ENCODE data around the gene STEAP2. TPM values are rescaled to one million over a fixed set of nuclear protein-coding genes. Genes with fewer than 3 reads are reported as not detected.

The STEAP2 gene
- polyA plus RNA-seq, 3 donors = not detected

GRCh38 chr7:90276033-90276728 lies 64.6 kb downstream of the STEAP2 start:
- no peak overlapping the region for H3K9ac ChIP-seq (ENCODE audit: insufficient read depth, low read length, poor library complexity, severe bottlenecking)

More at GRCh38 chr7:90276033-90276728, 64.6 kb downstream of the STEAP2 start:
- H2AFZ ChIP-seq (ENCODE audit: insufficient read depth, low read depth, low read length, poor library complexity, severe bottlenecking) = no peak overlapping the region
- H3K9me3 ChIP-seq (replicated peaks in 1 of 2; ENCODE audit: control insufficient read depth in 1 of 2, insufficient read depth in 1 of 2, low read length in 2 of 2) = no peaks in the 10 kb centered on the region
- H3K9me3 Mint-ChIP-seq = no peaks in the 10 kb centered on the region
- no peak overlapping the region for H3K27ac ChIP-seq (ENCODE audit: low read depth in 1 of 2, low read length in 2 of 2)
- no peaks in the 10 kb centered on the region for H3K4me1 ChIP-seq (ENCODE audit: control insufficient read depth in 1 of 2, insufficient read depth in 2 of 2, low read length in 2 of 2)
- 93% methylated on average over 2 of the region's 5 CpGs for WGBS (ENCODE audit: insufficient coverage)
- no peak for TF ChIP-seq CTCF (IDR thresholded peaks at IDR 0.05)
- H3K4me3 ChIP-seq (replicated peaks in 1 of 3; ENCODE audit: low read depth in 2 of 3, low read length in 3 of 3) = no peak overlapping the region
- no peak overlapping the region for H3K4me2 ChIP-seq (replicated peaks; ENCODE audit: extremely low read depth, low read length, poor library complexity, severe bottlenecking)
- no peaks in the 10 kb centered on the region for H3K27me3 ChIP-seq (ENCODE audit: control insufficient read depth in 2 of 2, insufficient read depth in 2 of 2, low read length in 2 of 2)
- H4K20me1 ChIP-seq (ENCODE audit: insufficient read depth, low read length) = no peaks in the 10 kb centered on the region
- H3K36me3 Mint-ChIP-seq = no peaks in the 10 kb centered on the region
- H3K4me1 Mint-ChIP-seq = no peaks in the 10 kb centered on the region
- intact Hi-C loops (cut with micrococcal nuclease) = no loop called here
- no peak overlapping the region for H3K4me3 Mint-ChIP-seq
- no peak overlapping the region for H3K27ac Mint-ChIP-seq
- DNase-seq = no peak
- no peaks in the 10 kb centered on the region for H3K79me2 ChIP-seq (ENCODE audit: insufficient read depth, low read length)
- H3K27me3 Mint-ChIP-seq (ENCODE audit: low read depth in 3 of 3) = no peaks in the 10 kb centered on the region
- no peaks in the 10 kb centered on the region for H3K36me3 ChIP-seq (replicated peaks in 1 of 2; ENCODE audit: control insufficient read depth in 1 of 2, insufficient read depth in 2 of 2, low read length in 2 of 2)

Small RNA genes within 50 kb of the gene (small RNA-seq; reads per million reads assigned to genes)
- gene RF00019 (ENCODE audit: insufficient read length, low read depth) = not detected

Other genes starting within 250 kb of the STEAP2 start
- not detected for gene STEAP1, start 57.3 kb upstream of the STEAP2 start, polyA plus RNA-seq
- gene CFAP69, start 33.4 kb downstream of the STEAP2 start, polyA plus RNA-seq = not detected
- not detected for gene FAM237B, start 109.6 kb downstream of the STEAP2 start, polyA plus RNA-seq
- gene GTPBP10, start 135.0 kb downstream of the STEAP2 start, polyA plus RNA-seq = 10 to 100 TPM in 2 of 3 donors, 1 to 10 TPM in 1; 7.0 to 12.2 (median 10.4) TPM
- under 1 TPM; 0.32 to 0.99 (median 0.60) TPM for gene CLDN12, start 191.7 kb downstream of the STEAP2 start, polyA plus RNA-seq